Measurements from ENCODE around the gene PRKG2. TPM values are rescaled to one million over a fixed set of nuclear protein-coding genes. Genes with fewer than 3 reads are reported as not detected.

Gene PRKG2
- total and polyA plus RNA-seq, 10 of the 15 experiments (the other 5 are each of a cell fraction or from before 2014, with no cell fraction given) = not detected

DNA sequence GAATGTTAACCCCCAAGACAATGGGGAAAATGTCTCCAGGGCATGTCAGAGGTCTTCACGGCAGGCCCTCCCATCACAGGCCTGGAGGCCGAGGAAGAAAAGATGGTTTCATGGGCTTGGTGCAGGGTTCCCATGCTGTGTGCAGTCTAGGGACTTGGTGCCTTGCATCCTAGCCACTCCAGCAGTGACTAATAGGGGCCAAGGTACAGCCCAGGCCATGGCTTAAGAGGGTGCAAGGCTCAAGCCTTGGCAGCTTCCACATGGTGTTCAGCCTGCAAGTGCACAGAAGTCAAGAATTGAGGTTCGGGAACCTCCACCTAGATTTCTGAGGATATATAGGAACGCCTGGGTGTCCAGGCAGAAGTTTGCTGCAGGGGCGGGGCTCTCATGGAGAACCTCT is 133.9 kb downstream of the PRKG2 start:
- Histone ChIP-seq H3K36me3 (ENCODE audit: control insufficient read depth in 2 of 2, insufficient read depth in 2 of 2, low read length in 1 of 2) (no peaks in the 10 kb centered on the region), H3K4me3 (no peak overlapping the region), H2AFZ (ENCODE audit: control insufficient read depth, low read depth, low read length) (no peak overlapping the region), H3K27me3 (replicated peaks in 1 of 2; ENCODE audit: control insufficient read depth in 2 of 2, insufficient read depth in 2 of 2, low read length in 1 of 2) (no peaks in the 10 kb centered on the region; a peak in 1 of 4 replicates), H3K79me2 (ENCODE audit: control insufficient read depth, insufficient read depth, low read length) (no peaks in the 10 kb centered on the region), H3K4me1 (ENCODE audit: control insufficient read depth, insufficient read depth, low read length) (no peaks in the 10 kb centered on the region), H3K27ac (ENCODE audit: control insufficient read depth, insufficient read depth) (no peak overlapping the region), H3K9me3 (replicated peaks; ENCODE audit: control insufficient read depth, insufficient read depth, low read length) (no peaks in the 10 kb centered on the region), H4K20me1 (ENCODE audit: control insufficient read depth, insufficient read depth) (no peaks in the 10 kb centered on the region), H3K4me2 (ENCODE audit: control insufficient read depth, insufficient read depth) (no peak overlapping the region), H3K9ac (ENCODE audit: control insufficient read depth, insufficient read depth, low read length) (no peak overlapping the region)
- intact Hi-C loops (cut with micrococcal nuclease; ENCODE audit: unreplicated experiment) (no loop called here), in situ Hi-C loops (cut with MboI) (no loop called here)
- no TSS peak for BruUV-seq (replicated peaks)
- CTCF ChIA-PET = interaction anchor here (1.2 kb wide), 2 partner anchors 11 to 270 kb away, joined by 4 to 8 read pairs; no protein-coding TSS in a partner anchor
- TF ChIP-seq MXI1 (IDR thresholded peaks at IDR 0.05; ENCODE audit: low read depth, low read length) (no peak), E2F4 (IDR thresholded peaks at IDR 0.05; ENCODE audit: low read depth, low read length) (no peak), CEBPB (IDR thresholded peaks at IDR 0.05; ENCODE audit: borderline replicate concordance in 1 of 2, low read depth in 2 of 2, low read length in 2 of 2) (no peak), RELA (IDR thresholded peaks at IDR 0.05; ENCODE audit: borderline replicate concordance, partially characterized antibody) (no peak), REST (IDR thresholded peaks at IDR 0.05; ENCODE audit: low read depth, low read length) (no peak), CHD1 (IDR thresholded peaks at IDR 0.05; ENCODE audit: low read depth, low read length) (no peak), ESRRA (IDR thresholded peaks at IDR 0.05; ENCODE audit: low read length) (no peak), SREBF1 (IDR thresholded peaks at IDR 0.05; ENCODE audit: low read length) (no peak), SIX5 (IDR thresholded peaks at IDR 0.05; ENCODE audit: low read depth, low read length, severe bottlenecking) (no peak), GABPA (IDR thresholded peaks at IDR 0.05; ENCODE audit: low read depth) (no peak), MYC (IDR thresholded peaks at IDR 0.05; ENCODE audit: insufficient read depth, insufficient read length, insufficient replicate concordance, low read length, severe bottlenecking) (no peak), RAD21 (IDR thresholded peaks at IDR 0.05; ENCODE audit: insufficient read depth, low read depth, low read length) (no peak), ZSCAN29 (IDR thresholded peaks at IDR 0.05) (no peak)
- POLR2A ChIA-PET = no interaction called here
- DNase-seq (ENCODE audit: low read depth, low spot score) = no peak
- no peak for FAIRE-seq
- WGBS (ENCODE audit: insufficient coverage, insufficient replicate concordance, low lambda C conversion rate, missing lambda C conversion rate) = 25% methylated on average over 5 of the region's 5 CpGs
- ATAC-seq = no peak
- RAD21 ChIA-PET (ENCODE audit: unreplicated experiment) = no interaction called here
- SMC1A ChIA-PET (ENCODE audit: uncharacterized antibody, unreplicated experiment) = interaction anchor here (0.9 to 1.1 kb wide), 2 partner anchors 21 to 718 kb away, joined by 3 to 4 read pairs; no protein-coding TSS in a partner anchor
